ENCODE results near the gene ZNF618.
"Not testable (repeated sequence)": the region's sequence is repeated elsewhere in the genome, so short reads cannot be mapped to it uniquely, and the experiment has no call there.

The ZNF618 gene

DNA sequence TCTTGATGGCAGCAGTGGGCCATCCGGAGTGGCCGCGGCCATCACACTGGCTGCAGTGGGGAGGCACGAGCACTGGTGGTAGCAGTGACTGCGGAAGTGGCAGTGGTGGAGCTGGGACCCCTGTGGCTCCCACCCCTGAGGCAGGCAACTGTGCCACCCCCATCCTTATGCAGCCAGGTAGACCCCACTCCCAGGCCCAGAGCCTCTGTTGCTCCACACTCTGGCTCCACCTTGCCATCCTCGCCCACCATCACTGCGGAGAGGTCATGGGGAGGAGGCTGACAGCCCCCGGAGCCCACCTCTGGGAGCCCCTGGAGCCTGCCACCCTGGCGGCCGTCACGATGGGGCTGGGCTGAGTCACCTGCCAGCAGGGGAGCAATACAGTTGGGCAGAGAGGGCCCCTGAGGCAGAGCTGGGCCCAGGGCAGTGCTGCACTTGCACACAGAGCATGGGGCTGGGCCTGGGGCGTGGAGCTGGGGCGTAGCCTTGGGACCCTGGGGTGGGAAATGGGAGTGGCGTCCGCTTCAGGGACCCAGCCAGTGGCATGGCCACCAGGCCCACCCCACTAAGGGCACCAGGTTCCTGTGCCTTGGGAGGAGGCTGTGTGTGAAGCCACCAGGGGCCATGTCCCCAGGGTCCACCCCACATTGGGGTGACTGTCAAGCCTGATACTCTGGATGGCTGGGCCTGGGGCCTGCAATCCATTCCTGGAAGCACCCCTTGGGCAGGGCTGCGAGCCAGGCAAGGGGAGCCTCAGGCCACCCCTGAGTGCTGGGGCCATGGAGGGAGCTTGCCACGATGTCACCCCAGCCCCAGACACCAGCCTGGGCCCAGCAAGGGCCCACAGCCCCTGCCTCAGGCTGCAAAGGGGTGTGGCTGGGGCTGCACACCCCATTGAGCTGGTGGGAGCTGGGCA is 194.3 kb downstream of the ZNF618 start:
- DNase-seq = no peak

DNA sequence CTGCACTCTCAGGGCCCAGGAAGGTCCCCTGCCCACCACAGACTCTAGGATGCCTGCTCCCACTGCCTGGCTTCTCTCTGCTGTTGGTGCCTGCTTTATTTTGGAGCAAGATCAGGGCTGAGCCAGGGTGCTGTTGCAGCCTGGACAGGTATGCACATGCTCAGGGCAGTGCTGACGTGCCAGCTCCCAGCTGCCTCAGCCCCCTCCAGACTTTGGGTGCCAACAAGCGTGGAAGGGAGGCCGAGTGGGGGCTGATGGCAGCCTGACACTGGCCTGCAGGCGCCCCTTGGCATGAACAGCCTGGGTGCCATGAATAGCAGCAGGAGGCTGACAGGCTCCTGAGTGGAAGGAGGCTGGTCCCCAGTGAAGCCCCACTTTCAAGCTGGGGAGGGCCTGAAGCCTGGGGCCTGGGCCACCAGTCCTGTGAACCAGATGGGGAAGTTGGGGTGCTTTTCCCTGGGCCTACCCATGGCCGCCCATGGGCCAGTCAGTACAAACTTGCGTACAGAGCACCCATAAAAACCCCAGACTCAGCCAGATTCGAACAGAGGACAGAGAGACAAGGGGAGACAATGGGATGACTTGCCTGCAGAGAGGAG is 195.2 kb downstream of the ZNF618 start:
- no peak for DNase-seq

DNA sequence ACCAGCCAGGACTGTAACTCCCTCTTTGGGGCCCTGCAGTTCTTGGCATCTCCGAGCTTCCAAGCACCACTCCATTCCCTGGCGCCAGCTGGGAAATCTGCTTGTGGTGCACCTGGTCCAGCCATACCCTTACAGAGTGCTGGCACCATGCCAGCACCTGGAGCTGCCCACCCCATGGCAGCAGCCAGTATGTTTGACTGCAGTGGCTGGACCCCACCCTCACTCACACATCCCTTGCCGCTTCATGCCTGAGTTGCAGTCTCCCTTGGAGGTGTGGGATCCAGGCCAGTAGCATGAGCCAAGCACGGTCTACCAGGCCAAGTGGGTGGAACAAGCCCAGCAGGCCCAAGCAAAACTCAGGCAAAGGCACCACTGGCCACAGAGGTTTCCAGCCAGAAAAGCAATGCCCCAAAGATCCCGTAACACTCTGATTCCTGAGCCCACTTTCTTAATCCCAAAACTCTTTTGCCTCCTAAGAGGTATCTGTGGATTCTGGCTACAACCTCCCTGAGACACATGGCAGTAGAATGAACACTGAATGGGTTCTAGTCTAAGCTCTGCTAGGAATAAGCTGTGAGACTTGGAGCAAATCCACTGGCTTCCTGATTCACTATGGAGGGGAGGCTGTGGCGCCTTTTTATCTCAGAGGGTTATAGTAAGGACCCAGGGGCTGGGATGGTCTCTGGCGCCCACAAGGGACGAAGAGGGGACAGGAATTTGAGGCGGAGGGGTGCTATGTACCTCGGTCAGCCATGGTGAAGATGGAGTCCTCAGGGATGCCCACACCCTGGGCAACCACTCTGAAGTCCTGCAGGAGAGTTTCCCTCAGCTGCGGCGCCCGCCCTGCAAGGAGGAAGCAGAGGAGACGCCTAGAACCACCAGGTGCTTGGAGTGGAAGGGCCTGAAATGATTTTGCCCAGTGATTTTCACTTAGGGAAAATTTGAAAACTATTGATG is 196.4 kb downstream of the ZNF618 start:
- peak; percentile 55 for DNase-seq

DNA sequence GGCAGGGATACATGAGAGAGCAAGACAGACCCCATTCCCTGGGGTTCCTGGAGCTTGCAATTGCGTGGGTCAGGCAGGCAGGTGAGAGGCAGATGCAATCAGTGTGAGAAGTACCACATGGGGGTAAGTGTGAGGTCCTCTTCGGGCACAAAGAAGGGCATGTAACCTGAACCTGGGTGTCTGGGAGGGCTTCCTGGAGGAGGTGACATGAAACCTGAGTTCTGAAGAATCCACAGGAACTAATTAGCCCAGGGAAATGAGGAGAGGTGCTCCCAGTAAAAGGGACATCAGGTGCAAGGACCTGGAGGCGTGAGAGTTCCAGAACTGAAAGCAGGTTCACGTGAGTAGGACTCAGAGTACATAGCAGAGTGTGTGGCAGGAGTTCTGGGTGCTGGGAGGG is 199.5 kb downstream of the ZNF618 start:
- no peak for DNase-seq

DNA sequence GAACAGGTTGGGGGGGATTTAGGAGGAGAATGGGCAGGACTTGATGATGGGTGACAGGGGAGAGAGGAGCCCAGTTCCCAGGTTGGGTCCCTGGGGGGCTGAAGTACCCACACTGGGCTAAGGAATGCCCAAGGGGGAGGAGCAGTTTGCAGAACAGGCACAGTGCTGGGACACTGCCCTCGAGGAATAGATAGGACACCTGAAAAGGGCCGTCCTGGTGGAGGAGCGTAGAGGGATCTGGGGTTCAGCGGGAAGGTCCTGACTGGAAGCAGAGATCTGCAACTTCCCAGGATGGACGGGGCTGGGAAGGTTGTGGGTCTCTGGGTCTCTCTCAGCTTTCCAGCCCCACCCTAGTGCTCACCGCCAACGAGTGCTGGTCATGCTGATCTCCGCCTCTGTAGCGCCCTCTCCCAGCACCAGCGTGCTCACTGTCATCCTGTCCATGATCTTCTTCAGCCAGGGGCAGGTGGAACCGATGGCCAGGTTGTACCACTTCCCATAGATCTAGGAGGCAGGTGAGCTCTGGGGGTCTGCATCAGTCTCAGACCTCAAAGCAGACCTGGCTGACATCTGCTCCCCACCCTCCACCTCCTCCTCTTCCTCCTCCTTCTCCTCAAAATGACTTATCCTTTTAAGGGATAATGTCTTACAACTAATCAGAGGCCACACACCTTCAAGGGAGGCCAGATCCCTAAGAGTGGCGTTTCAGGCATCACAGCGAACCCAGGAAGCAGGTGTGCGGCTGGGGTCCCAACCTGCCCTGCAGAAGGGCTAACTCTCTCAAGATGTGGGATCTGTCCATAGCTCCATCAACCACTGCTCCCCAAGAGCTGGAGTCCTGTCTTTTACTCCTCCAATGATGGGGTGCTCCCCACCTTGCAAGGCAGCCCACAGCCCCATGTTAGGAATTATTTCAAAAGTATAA is 200.4 kb downstream of the ZNF618 start:
- DNase-seq = no peak

DNA sequence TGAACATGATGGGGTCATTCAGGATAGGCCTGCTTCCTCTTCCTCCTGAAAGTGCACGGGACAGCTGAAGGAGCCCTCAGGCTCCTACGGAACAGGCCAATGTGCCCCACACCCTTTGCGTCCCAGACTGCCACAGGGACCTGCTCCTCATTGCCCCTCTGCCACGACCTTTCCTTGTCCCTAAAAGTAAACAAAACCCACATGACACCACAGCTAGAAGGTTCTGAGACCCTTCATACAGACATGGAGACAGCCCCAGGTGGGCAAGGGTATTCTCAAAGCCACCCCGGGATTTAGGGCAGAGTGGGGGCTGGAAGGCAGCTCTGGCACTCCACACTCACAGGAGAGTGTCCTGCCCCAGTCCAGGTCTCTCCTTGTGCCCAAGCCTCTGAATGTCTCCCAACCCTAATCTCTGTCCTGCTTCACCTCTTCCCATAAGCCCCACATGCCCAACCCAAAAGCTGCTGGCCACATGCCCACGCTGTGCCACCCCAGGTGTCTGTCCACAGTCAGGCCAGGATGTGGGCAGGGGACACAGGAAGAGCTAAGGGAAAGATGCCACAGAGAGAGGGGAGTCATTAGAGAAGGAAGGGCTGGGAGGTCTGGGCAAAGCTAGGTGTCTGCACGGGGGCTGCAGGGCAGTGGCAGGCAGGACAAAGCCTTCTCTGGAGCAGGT is 201.2 kb downstream of the ZNF618 start:
- DNase-seq = no peak

DNA sequence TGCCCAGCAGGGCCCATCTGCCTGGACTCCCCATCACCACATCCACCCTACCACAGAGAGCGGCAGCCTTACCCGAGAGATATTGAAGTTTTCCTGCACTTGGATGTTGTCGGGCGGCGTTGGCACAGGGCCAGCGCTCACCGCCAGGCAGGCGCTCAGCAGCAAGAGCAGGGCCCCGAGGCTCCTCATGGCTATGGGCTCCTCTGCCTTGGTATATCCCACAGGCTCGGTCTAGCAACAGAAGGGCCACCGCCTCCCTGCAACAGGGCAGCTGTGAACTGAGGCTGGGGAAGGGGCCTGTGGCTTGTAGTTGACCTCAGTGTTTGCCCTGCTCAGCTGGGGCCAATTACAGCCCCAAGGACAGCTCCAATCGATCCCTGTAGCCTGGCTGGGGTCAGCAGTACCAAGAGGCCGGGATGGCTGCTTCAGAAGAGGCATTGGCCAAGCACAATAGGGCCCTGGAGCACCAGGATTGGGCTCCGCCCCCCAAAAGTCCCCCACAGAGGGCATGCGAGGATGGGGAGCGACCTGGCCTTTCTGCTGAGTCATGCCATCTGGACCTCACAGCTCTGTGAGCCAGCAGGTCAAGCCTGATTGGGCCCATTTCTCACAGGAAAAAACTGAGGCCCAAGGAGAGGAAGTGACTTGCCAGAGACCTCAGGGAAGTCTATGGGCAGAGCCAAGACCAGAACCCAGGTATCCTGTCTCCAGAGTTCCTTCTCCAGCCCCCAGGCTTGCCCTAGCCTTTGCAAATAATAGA is 202.1 kb downstream of the ZNF618 start, which contains the start of gene AMBP:
Gene AMBP, minus strand, starts transcription at position 280 of the 760 bp plus-strand sequence. Its CDS starts 91 bp downstream, at position 189.
- DNase-seq = peak; percentile 25

DNA sequence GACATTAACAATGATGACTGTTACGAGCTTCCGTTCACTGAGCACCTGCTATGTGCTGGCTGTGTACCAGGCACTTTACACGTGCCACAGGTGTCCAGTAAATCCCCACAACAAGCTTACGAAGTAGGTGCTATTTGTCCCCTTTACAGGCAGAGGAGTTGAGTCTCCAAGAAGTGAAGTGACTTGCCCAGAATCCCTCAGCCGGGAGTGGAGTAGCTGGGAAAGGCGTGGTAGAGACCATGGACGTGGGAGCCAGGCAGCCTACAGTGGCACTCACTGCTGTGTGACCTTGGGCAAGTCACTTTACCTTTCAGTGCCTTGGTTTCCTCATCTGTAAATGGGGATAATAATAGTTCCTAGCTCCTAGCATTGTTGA is 202.7 kb downstream of the ZNF618 start:
- no peak for DNase-seq

DNA sequence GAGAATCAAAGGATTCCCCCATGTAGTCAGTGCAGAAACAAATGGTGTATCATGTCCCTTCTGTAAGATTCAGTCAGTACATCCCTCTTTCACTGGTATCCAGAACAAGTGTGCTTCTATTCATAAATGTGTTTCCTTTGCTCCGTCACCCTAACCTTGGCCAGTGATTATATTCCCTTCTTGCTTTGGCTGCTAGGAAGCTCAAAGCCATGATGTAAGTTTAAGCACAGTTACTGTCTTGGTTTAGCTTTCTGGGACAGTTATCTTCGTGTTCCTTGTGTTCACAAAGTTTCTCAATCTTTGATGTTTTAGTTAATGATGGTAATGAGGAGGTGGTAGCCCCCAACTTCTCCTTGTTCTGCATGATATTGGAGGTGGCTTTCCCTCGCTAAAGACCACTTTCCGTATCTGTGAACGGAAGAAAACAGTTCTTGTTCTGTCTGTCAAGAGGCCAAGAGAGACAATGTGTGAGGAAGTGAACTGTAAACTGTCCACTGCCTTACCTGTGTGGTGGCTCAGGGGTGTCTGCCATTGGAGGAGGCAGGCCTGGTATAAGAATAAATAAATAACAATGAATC is 204.2 kb downstream of the ZNF618 start:
- DNase-seq = no peak

DNA sequence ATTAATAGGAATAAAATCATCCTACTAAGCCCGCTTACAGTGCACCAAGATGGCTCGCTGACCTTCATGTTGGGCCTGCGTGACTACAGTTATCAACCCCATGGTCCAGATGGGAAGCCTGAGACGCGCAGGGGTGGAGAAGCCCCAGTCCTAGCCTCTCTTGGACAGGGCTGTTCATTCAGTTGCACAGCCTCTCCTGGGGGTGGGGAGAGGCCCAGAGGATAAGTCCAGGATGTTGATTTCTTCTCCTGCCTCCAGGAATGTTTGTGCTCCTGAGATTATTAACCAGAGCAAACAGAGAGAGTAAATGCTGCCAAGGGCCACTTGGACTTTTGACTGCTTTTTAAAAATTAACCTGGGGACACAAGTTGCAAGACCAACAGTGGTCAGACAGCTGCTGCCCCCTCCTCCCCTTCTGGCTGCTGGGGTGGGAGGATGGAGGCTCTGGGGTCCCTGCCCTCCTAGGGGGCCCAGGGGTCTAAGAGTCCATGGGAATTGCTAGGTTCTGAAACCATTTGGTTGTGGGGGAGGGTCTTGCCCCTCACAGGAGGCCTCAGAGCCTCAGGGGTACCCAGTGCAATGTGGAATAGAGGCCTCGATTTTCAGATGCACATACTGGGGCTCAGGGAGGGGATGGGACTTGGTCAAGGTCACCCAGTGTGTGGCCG is 204.8 kb downstream of the ZNF618 start:
- no peak for DNase-seq

DNA sequence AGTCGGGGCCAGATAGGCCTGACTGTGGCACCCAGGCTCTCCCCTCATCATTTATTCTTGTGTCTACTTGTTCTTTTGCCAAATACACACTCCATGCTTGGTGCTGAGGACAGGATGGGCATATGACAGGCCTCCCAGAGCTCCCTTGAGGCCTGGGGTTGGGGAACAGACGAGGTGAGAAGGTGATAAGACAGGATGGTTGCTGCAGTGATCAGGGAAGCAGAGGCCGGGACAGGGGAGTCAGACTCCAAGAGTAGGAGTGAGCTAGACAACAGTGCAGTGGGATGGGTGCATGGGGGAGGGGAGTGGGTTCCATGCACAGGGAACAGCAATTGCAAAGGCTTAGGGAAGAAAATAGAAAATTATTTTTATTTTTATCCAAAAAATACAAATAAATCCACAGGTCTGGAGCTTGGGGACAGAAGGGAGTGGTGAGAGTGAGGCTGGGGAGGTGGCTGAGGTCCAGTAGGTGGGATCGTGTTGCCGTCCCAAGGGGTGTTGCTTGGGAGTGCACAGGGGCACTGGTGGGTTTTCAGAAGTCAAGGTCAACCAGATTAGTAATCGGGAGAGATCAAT is 205.4 kb downstream of the ZNF618 start:
- no peak for DNase-seq

DNA sequence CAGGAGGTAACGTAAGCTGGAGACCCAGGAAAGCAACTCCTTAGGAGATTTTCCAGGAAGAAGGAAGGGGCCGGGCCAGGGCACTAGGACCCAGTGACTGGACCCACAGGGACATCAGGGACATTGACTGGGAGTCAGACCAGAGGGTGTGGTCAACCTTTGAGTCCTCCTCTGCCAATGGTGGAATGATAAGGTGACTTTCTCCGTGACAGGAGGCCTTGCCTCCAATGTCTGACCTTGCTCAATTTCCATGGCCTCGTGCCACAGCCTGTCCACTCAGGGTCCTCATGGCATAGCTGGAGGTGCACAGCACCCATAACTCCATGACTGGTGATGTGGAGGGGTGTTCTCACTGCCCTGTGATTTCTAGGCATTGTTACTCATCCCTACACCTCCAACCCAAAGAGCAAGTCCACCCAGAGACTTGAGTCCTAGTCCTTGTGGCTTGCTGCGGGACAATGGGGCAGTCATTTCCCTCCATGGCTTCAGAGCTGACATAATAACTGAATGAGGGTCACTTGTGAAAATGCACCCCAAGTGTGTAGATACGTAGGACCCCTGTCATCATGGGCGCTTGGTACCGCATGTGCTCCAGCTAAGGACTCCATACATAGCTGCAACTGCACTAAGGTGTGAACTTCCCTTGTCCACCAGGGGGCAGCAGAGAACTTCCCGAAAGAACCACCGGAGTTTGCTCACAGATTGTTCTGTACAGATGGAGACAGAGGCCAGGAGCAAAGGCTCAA is 206.1 kb downstream of the ZNF618 start:
- DNase-seq = peak; percentile 88

DNA sequence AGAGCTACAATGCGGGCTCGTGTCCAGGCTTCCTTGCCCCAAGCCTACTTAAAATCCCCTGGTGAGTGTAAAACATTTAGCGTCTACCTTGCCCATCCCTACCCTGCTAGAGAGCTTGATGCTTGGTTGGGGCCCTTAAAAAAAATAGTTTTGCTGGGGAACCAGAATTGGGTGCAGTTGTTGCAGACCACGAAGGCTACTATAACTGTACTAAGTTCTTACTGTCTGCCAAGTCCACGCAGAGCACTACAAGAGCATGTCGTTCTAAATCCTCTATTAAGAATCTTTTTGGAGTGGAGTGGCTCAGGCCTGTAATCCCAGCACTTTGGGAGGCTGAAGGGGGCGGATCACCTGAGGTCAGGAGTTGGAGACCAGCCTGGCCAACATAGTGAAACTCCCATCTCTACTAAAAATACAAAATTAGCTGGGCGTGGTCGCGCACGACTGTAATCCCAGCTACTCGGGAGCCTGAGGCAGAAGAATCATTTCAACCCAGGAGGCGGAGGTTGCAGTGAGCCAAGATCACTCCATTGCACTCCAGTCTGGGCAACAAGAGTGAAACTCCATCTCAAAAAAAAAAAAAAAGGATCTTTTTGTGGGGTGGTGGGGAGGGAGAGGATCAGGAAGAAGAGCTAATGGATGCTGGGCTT is 206.8 kb downstream of the ZNF618 start:
- not testable (repeated sequence) for DNase-seq

DNA sequence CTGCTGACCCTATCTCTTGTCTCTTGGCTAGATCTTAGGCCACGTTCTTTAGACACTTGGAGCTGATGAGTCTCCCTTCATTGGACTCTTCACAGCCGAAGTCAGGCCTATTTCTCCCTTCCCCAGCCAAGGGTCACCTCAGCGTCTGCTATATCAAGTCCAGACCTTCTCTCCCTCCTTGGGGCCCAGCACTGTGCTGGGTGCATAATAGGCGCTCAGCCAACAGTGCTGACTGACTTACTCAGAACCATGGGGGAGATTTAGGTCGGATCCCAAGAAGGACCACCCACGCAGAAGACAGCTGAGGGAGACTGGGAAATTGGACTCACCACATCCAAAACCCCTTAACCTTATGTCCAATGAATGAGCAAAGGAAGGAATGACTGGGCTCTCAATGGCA is 207.6 kb downstream of the ZNF618 start:
- DNase-seq = no peak

DNA sequence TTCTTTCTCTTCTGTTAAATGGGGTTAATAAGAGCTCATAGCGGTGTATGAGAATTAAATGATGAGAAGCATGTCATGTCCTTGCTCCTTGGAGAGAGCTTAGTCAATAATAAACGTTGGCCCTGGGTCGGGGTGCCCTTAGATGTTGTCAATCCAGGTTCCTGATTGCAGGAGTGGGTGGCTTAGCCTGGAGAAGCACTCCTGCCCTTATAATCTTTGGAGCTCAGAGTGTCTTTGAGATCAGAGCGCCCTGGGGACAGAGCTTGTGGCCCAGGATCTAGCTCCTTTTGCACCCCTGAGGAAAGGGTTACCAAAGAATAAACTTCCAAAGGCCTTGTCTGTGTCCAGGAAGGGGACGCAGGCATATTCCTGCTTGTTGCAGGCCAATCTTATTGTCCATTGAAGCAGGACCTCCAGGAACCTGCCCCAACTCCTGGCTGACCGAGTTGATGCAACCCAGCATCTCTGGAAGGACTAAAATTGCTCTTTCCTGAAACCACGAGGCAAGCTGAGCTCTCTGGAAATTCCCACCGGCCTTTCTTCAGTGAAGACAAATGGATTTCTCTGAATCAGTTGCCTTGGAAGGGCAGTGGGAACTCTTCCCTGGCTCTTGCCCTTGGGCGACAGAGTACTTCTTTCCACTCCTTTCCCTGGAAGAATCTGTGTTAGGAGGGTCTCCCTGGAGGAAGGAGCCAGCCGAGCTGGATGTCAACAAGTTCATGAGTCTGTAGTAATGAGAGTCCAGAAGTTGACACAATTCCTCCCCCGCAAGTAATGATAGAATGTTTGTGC is 208.4 kb downstream of the ZNF618 start:
- DNase-seq = no peak

DNA sequence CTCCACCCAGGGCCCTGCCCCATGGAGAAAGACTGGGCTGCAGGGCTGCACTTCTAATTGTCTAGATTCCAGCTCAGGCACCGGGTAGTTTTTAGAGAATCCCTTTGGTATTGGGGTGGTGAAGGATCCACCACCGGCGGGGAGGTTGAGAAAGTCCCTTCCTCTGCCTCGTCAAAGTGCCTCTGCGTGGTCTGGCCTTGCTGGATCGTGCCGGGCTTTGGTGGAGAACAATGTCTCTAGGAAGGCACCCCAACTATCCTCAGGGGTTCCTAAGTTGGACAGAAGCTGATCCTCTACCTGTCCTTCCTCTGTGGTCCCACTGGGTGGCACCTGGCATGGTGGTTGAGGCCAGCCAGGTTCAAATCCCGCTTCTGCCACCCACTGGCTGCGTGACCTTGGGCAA is 209.3 kb downstream of the ZNF618 start:
- no peak for DNase-seq

DNA sequence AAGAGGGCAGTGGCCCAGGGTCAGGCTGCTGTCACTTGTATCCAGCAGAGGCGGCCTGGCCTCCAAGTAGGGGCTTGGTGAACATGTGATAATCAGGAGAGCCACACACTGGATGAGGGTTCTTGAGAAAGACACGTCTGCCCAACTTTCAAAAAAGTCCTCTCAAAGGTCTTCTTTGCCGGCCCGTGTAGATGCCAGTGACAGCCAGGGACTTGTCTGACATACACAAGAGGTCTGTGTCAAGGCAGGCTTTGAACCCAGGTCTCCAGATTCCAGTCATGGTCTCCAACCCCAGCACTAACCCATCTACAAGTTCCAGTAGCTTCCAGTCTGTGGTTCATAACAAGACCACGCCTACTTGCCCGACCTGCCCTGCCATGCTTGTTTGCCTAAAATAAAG is 209.9 kb downstream of the ZNF618 start:
- DNase-seq = no peak
